ENCODE data around the gene CYP2U1.

- no peak for TF ChIP-seq CTCF (conservative IDR thresholded peaks at IDR 0.05; ENCODE audit: low read depth, low read length)
- TF ChIP-seq EZH2 (IDR thresholded peaks at IDR 0.05; ENCODE audit: low read length, unreplicated experiment) = no peak
- TF ChIP-seq EZH2phosphoT487 (IDR thresholded peaks at IDR 0.05; ENCODE audit: borderline replicate concordance, low read length) = no peak
Measured at GRCh38 chr4:107977482-107977881, 46.1 kb downstream of the CYP2U1 start.
